Vagina (tissue), 2 donors: ENCODE results near the gene CTSA. TPM values are rescaled to one million over a fixed set of nuclear protein-coding genes. Genes with fewer than 3 reads are reported as not detected.
A peak's percentile ranks its signal among the peaks of the same experiment; 100 is the strongest.

Experiments
- DNase-seq, 2 donors: peaks; one replicate each; pipeline ENCODE4 v3.0.0-alpha.2; 2017; ENCODE audit errors: extremely low spot score in 2 of 2
- H3K27ac ChIP-seq: fragments of 200-600 bp; sonication (generic); one replicate; pipeline ENCODE4 v1.5.1; 2019
- H3K27me3 ChIP-seq: fragments of 200-600 bp; sonication (generic); one replicate; pipeline ENCODE4 v1.5.1; 2019
- H3K36me3 ChIP-seq, 2 donors: fragments of 200-600 bp; sonication (generic); one replicate each; pipeline ENCODE4 v1.5.1; 2017 to 2019
- H3K4me1 ChIP-seq: fragments of 200-600 bp; sonication (generic); one replicate; pipeline ENCODE4 v1.5.1; 2019
- H3K4me3 ChIP-seq, 2 donors: fragments of 200-600 bp; sonication (generic); 1 replicate in 1 of 2; 2 replicates in 1 of 2; pipeline ENCODE4 v1.5.1; 2016 to 2019
- H3K9me3 ChIP-seq: fragments of 200-600 bp; sonication (generic); one replicate; pipeline ENCODE4 v1.5.1; 2019
- CTCF ChIP-seq, 3 experiments: fragments of 450-650 bp in 2 of 3; fragments of 200-600 bp in 1 of 3; sonication (generic) in 1 of 3; IDR thresholded peaks; one replicate each; pipeline ENCODE4 v1.5.1; 2017 to 2019; ENCODE audit warnings: antibody characterized with exemption in 3 of 3, mild to moderate bottlenecking in 2 of 3, moderate library complexity in 2 of 3
- POLR2A ChIP-seq, 2 donors: fragments of 450-650 bp; IDR thresholded peaks; one replicate each; pipeline ENCODE4 v1.6.1; 2017; ENCODE audit warnings: antibody characterized with exemption in 2 of 2, mild to moderate bottlenecking in 2 of 2, moderate library complexity in 2 of 2
- POLR2AphosphoS5 ChIP-seq, 2 donors: sonication (generic); formaldehyde crosslinking; IDR thresholded peaks; one replicate each; pipeline ENCODE4 v1.9.0; 2017; ENCODE audit warnings: antibody characterized with exemption in 2 of 2, mild to moderate bottlenecking in 2 of 2, low read depth in 1 of 2; ENCODE audit not compliant: insufficient read depth in 1 of 2
- intact Hi-C: fragments of 100-400 bp; cut with DNase I; formaldehyde crosslinking; loops from one replicate; pipeline ENCODE4 v1.15.1; 2023
- total RNA-seq: library from RNA; depleted of rRNA; stranded (reverse); fragments of >200 nt; gene quantifications from one replicate; pipeline ENCODE4 v1.2.3, GENCODE V29; 2016

CTSA gene
- total RNA-seq, 1 donor from 2014 or later: 114 TPM

- peak overlapping the region; percentile 58 for H3K27ac ChIP-seq
- H3K4me1 ChIP-seq: peaks cover 26% of the 10 kb centered on the region
- intact Hi-C loops: no loop called here
- no peak for DNase-seq
- H3K27me3 ChIP-seq: no peaks in the 10 kb centered on the region
- H3K36me3 ChIP-seq: peaks cover 8 to 96% of the 10 kb centered on the region in 2 donors
- TF ChIP-seq POLR2A (IDR thresholded peaks at IDR 0.05) (no peak), CTCF (IDR thresholded peaks at IDR 0.05) (no peak), POLR2AphosphoS5 (IDR thresholded peaks at IDR 0.05; ENCODE audit: insufficient read depth in 1 of 2, low read depth in 1 of 2) (no peak)
- H3K4me3 ChIP-seq: no peak overlapping the region
- H3K9me3 ChIP-seq: no peaks in the 10 kb centered on the region
Measured at GRCh38 chr20:45945678-45946148, 54.6 kb downstream of the CTSA start.

- no peak for DNase-seq
- peaks cover 6 to 96% of the 10 kb centered on the region in 2 donors for H3K36me3 ChIP-seq
- peak overlapping the region; percentile 58 for H3K27ac ChIP-seq
- H3K4me3 ChIP-seq: no peak overlapping the region
- no peak for TF ChIP-seq POLR2A (IDR thresholded peaks at IDR 0.05)
- peak; percentile 49 to 79 for TF ChIP-seq POLR2AphosphoS5 (IDR thresholded peaks at IDR 0.05; ENCODE audit: insufficient read depth in 1 of 2, low read depth in 1 of 2)
- no peak for TF ChIP-seq CTCF (IDR thresholded peaks at IDR 0.05)
- intact Hi-C loops: no loop called here
- H3K9me3 ChIP-seq: no peaks in the 10 kb centered on the region
- H3K27me3 ChIP-seq: no peaks in the 10 kb centered on the region
- H3K4me1 ChIP-seq: peaks cover 26% of the 10 kb centered on the region
Measured at GRCh38 chr20:45946149-45946970, 55.2 kb downstream of the CTSA start.

GRCh38 chr20:45947110-45947866, 56.2 kb downstream of the CTSA start:
- TF ChIP-seq POLR2AphosphoS5 (IDR thresholded peaks at IDR 0.05; ENCODE audit: insufficient read depth in 1 of 2, low read depth in 1 of 2): no peak
- TF ChIP-seq CTCF (IDR thresholded peaks at IDR 0.05): no peak
- TF ChIP-seq POLR2A (IDR thresholded peaks at IDR 0.05): no peak
- H3K4me3 ChIP-seq: no peak overlapping the region
- intact Hi-C loops: no loop called here
- peak overlapping the region; percentile 58 for H3K27ac ChIP-seq
- no peaks in the 10 kb centered on the region for H3K9me3 ChIP-seq
- H3K36me3 ChIP-seq: peaks cover 4 to 99% of the 10 kb centered on the region in 2 donors
- no peak for DNase-seq
- H3K4me1 ChIP-seq: peaks cover 26% of the 10 kb centered on the region
- H3K27me3 ChIP-seq: no peaks in the 10 kb centered on the region

- no peak for TF ChIP-seq CTCF (IDR thresholded peaks at IDR 0.05)
- TF ChIP-seq POLR2AphosphoS5 (IDR thresholded peaks at IDR 0.05; ENCODE audit: insufficient read depth in 1 of 2, low read depth in 1 of 2): no peak
- no peak for TF ChIP-seq POLR2A (IDR thresholded peaks at IDR 0.05)
- Histone ChIP-seq H3K4me3 (no peak overlapping the region), H3K36me3 (peaks cover under 1 to 99% of the 10 kb centered on the region in 2 donors), H3K27me3 (no peaks in the 10 kb centered on the region), H3K9me3 (no peaks in the 10 kb centered on the region), H3K4me1 (peaks cover 26% of the 10 kb centered on the region), H3K27ac (no peak overlapping the region)
- intact Hi-C loops: no loop called here
- DNase-seq: no peak
Measured at GRCh38 chr20:45948261-45948733, 57.2 kb downstream of the CTSA start.

Other genes starting within 250 kb of the CTSA start
- not detected for gene WFDC11, start 221.1 kb upstream of the CTSA start, total RNA-seq
- not detected for gene WFDC13, start 189.3 kb upstream of the CTSA start, total RNA-seq
- not detected for gene WFDC10B, start 186.3 kb upstream of the CTSA start, total RNA-seq
- not detected for gene SPINT4, start 169.0 kb upstream of the CTSA start, total RNA-seq
- not detected for gene WFDC3, start 99.5 kb upstream of the CTSA start, total RNA-seq
- gene DNTTIP1, start 99.4 kb upstream of the CTSA start, total RNA-seq: 33.6 TPM
- gene UBE2C, start 78.7 kb upstream of the CTSA start, total RNA-seq: 7.6 TPM
- gene TNNC2, start 64.0 kb upstream of the CTSA start, total RNA-seq: not detected
- 145 TPM for gene SNX21, start 57.5 kb upstream of the CTSA start, total RNA-seq
- gene ACOT8, start 33.9 kb upstream of the CTSA start, total RNA-seq: 50.6 TPM
- gene ZSWIM3, start 33.7 kb upstream of the CTSA start, total RNA-seq: 2.9 TPM
- gene ZSWIM1, start 10.1 kb upstream of the CTSA start, total RNA-seq: 4.2 TPM
- gene SPATA25, start 3.7 kb upstream of the CTSA start, total RNA-seq: 7.1 TPM
- gene NEURL2, start 127 bp upstream of the CTSA start, total RNA-seq: 15.2 TPM
- 292 TPM for gene PLTP, start 20.8 kb downstream of the CTSA start, total RNA-seq
- gene PCIF1, start 43.3 kb downstream of the CTSA start, total RNA-seq: 36.6 TPM
- gene ZNF335, start 80.9 kb downstream of the CTSA start, total RNA-seq: 24.1 TPM
- 1.7 TPM for gene MMP9, start 117.6 kb downstream of the CTSA start, total RNA-seq
- gene SLC12A5, start 137.9 kb downstream of the CTSA start, total RNA-seq: not detected
- gene NCOA5, start 198.6 kb downstream of the CTSA start, total RNA-seq: 33.9 TPM
- 24.6 TPM for gene CD40, start 227.0 kb downstream of the CTSA start, total RNA-seq